Ovary (tissue), 3 donors: ENCODE results near the gene DTL.

Experiments
- CTCF ChIP-seq, 3 donors: fragments of 450-650 bp in 2 of 3; fragments of 200-600 bp in 1 of 3; IDR thresholded peaks; one replicate each; pipeline versions ENCODE4 v1.5.1 to v1.8.0; 2016 to 2022; ENCODE audit warnings: antibody characterized with exemption in 3 of 3, mild to moderate bottlenecking in 1 of 3
- EP300 ChIP-seq: sonication (generic); formaldehyde crosslinking; IDR thresholded peaks from one replicate; pipeline ENCODE4 v1.6.1; 2017; ENCODE audit warnings: antibody characterized with exemption
- POLR2A ChIP-seq: fragments of 450-650 bp; IDR thresholded peaks from one replicate; pipeline ENCODE4 v1.6.1; 2017; ENCODE audit warnings: antibody characterized with exemption, mild to moderate bottlenecking, moderate library complexity
- donor health status: DM: no; HTN: no; CAD: no.

- TF ChIP-seq CTCF (IDR thresholded peaks at IDR 0.05) (no peak), EP300 (no peak), POLR2A (no peak)
Observed at GRCh38 chr1:212106286-212106792, 70.8 kb downstream of the DTL start.
